A549 treated with ZK216348 at 1 μM for 4 hours (cell line): ENCODE results near the gene IER5. TPM values are rescaled to one million over a fixed set of nuclear protein-coding genes. Genes with fewer than 3 reads are reported as not detected.

Experiments used
- total RNA-seq: library from RNA; stranded (reverse); fragments of 200-300 nt; extraction: Qiagen RNA extraction; gene quantifications from 5 replicates; pipeline ENCODE4 v1.2.3, GENCODE V29; 2022; ENCODE audit warnings: low read depth

IER5 gene
- 29.5 to 46.9 TPM (median 45.0 TPM) in 5 replicates for total RNA-seq

DNA sequence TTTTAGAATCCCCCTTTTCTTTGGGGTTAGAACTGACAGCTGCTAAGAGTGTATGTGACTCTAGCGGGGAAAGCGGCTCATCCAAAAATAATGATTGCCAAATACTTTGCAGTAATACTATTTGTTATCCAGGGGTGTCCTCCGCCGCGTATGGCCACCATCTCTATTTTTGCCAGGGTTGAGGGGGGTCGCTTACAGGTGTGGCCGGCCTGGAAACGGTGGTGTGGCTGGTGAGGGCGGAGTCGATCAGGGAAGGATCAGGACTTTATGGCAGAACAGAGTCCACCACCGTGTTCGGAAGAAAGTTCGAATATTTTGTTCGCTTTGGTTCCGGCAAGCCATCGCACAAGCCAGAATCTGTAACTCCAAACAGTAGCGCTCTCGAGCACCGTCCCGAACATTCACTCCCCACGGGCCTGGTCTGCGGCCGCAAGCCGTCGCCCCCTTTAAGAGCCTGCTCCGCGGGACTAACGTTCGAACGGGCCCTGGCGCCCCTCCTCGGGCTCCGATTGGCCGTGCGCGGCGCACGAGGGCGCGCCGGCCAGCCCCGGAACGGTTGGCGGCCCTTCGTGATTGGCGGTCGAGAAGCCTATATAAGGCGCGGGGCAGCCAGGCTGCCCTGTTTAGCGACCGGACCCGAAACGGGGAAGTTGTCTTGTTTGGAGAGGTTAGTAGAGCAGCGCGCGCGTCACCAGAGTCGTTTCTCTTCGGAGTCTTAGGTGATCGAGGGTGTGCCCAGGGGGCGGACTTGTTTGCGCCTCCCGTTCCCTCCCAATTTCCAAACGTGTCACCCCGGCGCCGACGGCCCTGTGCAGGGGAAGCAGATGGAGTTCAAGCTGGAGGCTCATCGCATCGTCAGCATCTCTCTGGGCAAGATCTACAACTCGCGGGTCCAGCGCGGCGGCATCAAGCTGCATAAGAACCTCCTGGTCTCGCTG is at the start of gene IER5:
TSS of gene IER5 (plus strand) at position 622 of the 938 bp plus-strand sequence. CDS start at position 825, 203 bp downstream.

Other genes starting within 250 kb of the IER5 start
- gene KIAA1614, start 175.8 kb upstream of the IER5 start, total RNA-seq: 0.15 to 1.2 TPM (median 0.63 TPM) in 5 replicates
- 12.3 to 14.1 TPM (median 13.0 TPM) in 5 replicates for gene STX6, start 65.8 kb upstream of the IER5 start, total RNA-seq
- gene MR1, start 54.7 kb upstream of the IER5 start, total RNA-seq: 5.3 to 7.4 TPM (median 6.4 TPM) in 5 replicates